ENCODE measurements around the gene ZNF780B. TPM values are rescaled to one million over a fixed set of nuclear protein-coding genes. Genes with fewer than 3 reads are reported as not detected.

ZNF780B gene
- total and polyA plus RNA-seq, 2 donors (not counting 3 experiments of a cell fraction or from before 2014, with no cell fraction given): 2.6 to 13.5 TPM

GRCh38 chr19:40093416-40093815, 37.4 kb upstream of the ZNF780B start:
- H3K4me2 ChIP-seq (ENCODE audit: insufficient read depth, low read length): no peak overlapping the region
- ChIA-PET POLR2A (no interaction called here), CTCF (interaction anchor here (2.0 kb wide), 1 partner anchor 123 kb away, joined by 5 read pairs; the partner anchor contains the start of gene PSMC4)
- intact Hi-C loops (cut with micrococcal nuclease) (loop anchor here (5.0 kb wide), 2 partner anchors 36 to 309 kb away; partner anchors contain the start of gene ZNF780B), dilution Hi-C loops (cut with MboI; ENCODE audit: extremely low pct_ligation_motif_present, low sequenced_read_pairs) (no loop called here)
- TF ChIP-seq CTCF (IDR thresholded peaks at IDR 0.05; ENCODE audit: extremely low read depth in 1 of 2, insufficient read depth in 1 of 2, low read depth in 1 of 2, low read length in 2 of 2) (no peak), FOS (IDR thresholded peaks at IDR 0.05; ENCODE audit: borderline replicate concordance, insufficient read depth, low read length) (no peak), MYC (IDR thresholded peaks at IDR 0.05; ENCODE audit: low read depth, low read length) (no peak), JUN (IDR thresholded peaks at IDR 0.05; ENCODE audit: borderline replicate concordance, insufficient read depth, insufficient read length, low read depth) (no peak), GATA2 (IDR thresholded peaks at IDR 0.05; ENCODE audit: insufficient read depth, insufficient read length, low read depth, low read length) (no peak), POLR2A (IDR thresholded peaks at IDR 0.05; ENCODE audit: low read depth, low read length) (no peak), EZH2 (IDR thresholded peaks at IDR 0.05; ENCODE audit: borderline replicate concordance, low read depth, low read length, severe bottlenecking) (no peak), MAX (IDR thresholded peaks at IDR 0.05; ENCODE audit: insufficient read depth, insufficient read length) (no peak), POLR2AphosphoS5 (IDR thresholded peaks at IDR 0.05; ENCODE audit: insufficient read depth, low read depth, low read length) (no peak)
- no peak overlapping the region for H3K9ac ChIP-seq (replicated peaks; ENCODE audit: extremely low read depth, insufficient read depth, low read length)
- no peaks in the 10 kb centered on the region for H4K20me1 ChIP-seq (replicated peaks; ENCODE audit: control insufficient read depth, extremely low read depth, insufficient read depth, low read length)
- no peaks in the 10 kb centered on the region for H3K36me3 ChIP-seq (ENCODE audit: control insufficient read depth in 2 of 2, extremely low read depth in 1 of 2, insufficient read depth in 2 of 2, low read length in 2 of 2)
- H3K9me1 ChIP-seq (replicated peaks; ENCODE audit: control insufficient read depth, extremely low read depth, insufficient read depth, low read length): no peaks in the 10 kb centered on the region
- H3K4me1 ChIP-seq (ENCODE audit: control insufficient read depth, extremely low read depth, insufficient read depth, low read length): peaks cover 9% of the 10 kb centered on the region
- H3K4me3 ChIP-seq (replicated peaks in 1 of 3; ENCODE audit: insufficient read depth in 1 of 3, low read depth in 1 of 3, low read length in 3 of 3): no peak overlapping the region
- no peak overlapping the region for H3K27ac ChIP-seq (ENCODE audit: insufficient read depth, low read depth, low read length)
- no peaks in the 10 kb centered on the region for H3K27me3 ChIP-seq (ENCODE audit: control insufficient read depth in 2 of 2, insufficient read depth in 2 of 2, low read length in 2 of 2)
- H3K9me3 ChIP-seq (replicated peaks; ENCODE audit: control insufficient read depth, insufficient read depth, low read length): no peaks in the 10 kb centered on the region
- FAIRE-seq (no peak), DNase-seq (ENCODE audit: low read depth, low spot score) (no peak)
- peaks cover 10% of the 10 kb centered on the region for H3K79me2 ChIP-seq (ENCODE audit: control insufficient read depth, insufficient read depth, low read length)
- H2AFZ ChIP-seq (ENCODE audit: low read depth, low read length): no peak overlapping the region
- no TSS peak for BruUV-seq (replicated peaks)
